Measurements from ENCODE around the gene BRSK1.
A peak's percentile ranks its signal among the peaks of the same experiment; 100 is the strongest.

BRSK1 gene

DNA sequence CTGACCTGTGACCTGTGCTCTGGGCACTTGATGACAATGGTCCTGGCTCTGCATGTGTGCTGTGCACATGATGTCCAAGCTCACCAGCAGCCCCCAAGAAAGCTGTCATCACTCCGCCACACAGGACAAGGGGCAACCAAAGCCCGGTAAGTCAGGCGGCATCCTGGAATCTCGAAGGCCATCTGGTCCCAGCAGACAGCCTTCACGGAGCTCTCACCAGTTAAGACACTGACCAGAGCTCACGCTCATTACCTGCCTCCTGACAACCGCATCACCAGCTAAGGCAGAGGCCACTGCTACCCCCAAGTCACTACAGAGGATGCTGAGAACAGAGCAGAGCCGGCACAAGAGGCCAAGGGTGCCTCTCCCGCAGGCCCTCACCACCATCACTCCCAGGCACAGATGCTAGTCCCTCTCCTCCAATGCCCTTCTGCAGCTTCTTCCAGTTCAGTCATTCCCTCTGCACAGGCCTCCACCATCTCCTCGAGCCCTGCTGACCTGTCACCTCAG, 35.6 kb upstream of the BRSK1 start:
- DNase-seq (ENCODE audit: low spot score in 2 of 2), result no peak
- peaks cover 33% of the 10 kb centered on the region for H3K36me3 Mint-ChIP-seq (ENCODE audit: insufficient read depth)

DNA sequence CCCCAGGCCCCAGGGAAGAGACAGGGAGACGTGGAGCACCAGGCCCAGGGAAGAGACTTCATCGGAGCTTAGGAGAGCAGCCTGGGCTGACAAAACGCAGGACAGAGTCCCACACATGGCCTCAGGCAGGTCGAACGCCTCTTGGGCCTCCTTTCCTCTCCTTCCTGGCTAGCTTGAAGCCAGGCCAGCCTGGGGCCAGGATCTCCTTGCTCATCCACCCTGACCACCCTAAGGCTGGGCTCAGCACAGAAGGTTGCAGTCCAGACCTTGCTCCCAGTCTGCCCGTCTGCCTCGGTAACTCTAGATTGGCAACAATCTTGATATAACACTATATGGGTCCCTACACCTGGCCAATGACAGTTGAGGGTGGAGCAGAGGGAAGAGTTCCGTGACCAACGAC, 35.1 kb upstream of the BRSK1 start:
- Mint-ChIP-seq H3K4me1 (peaks cover 47% of the 10 kb centered on the region), H3K9me3 (no peaks in the 10 kb centered on the region), H3K27me3 (no peaks in the 10 kb centered on the region), H3K27ac (ENCODE audit: low read depth) (peak overlapping the region; percentile 60), H3K4me3 (peak overlapping the region; percentile 37), H3K36me3 (ENCODE audit: insufficient read depth) (peaks cover 31% of the 10 kb centered on the region)
- DNase-seq (ENCODE audit: low spot score in 2 of 2) (no peak), ATAC-seq (replicated peaks; ENCODE audit: extremely low read depth, poor library complexity, severe bottlenecking) (no peak)

More for the DNA sequence above, 35.6 kb upstream of the BRSK1 start:
- H3K4me3 Mint-ChIP-seq, result peak overlapping the region; percentile 37
- no peaks in the 10 kb centered on the region for H3K27me3 Mint-ChIP-seq
- H3K9me3 Mint-ChIP-seq, result no peaks in the 10 kb centered on the region
- H3K4me1 Mint-ChIP-seq, result peaks cover 42% of the 10 kb centered on the region
- no peak for ATAC-seq (replicated peaks; ENCODE audit: extremely low read depth, poor library complexity, severe bottlenecking)
- H3K27ac Mint-ChIP-seq (ENCODE audit: low read depth), result peak overlapping the region; percentile 60

- ATAC-seq (replicated peaks; ENCODE audit: extremely low read depth, poor library complexity, severe bottlenecking) (no peak), DNase-seq (ENCODE audit: low spot score in 2 of 2) (no peak)
- H3K9me3 Mint-ChIP-seq, result no peaks in the 10 kb centered on the region
- peaks cover 29% of the 10 kb centered on the region for H3K36me3 Mint-ChIP-seq (ENCODE audit: insufficient read depth)
- peaks cover 57% of the 10 kb centered on the region for H3K4me1 Mint-ChIP-seq
- H3K4me3 Mint-ChIP-seq, result no peak overlapping the region
- H3K27ac Mint-ChIP-seq (ENCODE audit: low read depth), result no peak overlapping the region
- no peaks in the 10 kb centered on the region for H3K27me3 Mint-ChIP-seq
Measured at GRCh38 chr19:55249841-55250240, 34.0 kb upstream of the BRSK1 start.

DNA sequence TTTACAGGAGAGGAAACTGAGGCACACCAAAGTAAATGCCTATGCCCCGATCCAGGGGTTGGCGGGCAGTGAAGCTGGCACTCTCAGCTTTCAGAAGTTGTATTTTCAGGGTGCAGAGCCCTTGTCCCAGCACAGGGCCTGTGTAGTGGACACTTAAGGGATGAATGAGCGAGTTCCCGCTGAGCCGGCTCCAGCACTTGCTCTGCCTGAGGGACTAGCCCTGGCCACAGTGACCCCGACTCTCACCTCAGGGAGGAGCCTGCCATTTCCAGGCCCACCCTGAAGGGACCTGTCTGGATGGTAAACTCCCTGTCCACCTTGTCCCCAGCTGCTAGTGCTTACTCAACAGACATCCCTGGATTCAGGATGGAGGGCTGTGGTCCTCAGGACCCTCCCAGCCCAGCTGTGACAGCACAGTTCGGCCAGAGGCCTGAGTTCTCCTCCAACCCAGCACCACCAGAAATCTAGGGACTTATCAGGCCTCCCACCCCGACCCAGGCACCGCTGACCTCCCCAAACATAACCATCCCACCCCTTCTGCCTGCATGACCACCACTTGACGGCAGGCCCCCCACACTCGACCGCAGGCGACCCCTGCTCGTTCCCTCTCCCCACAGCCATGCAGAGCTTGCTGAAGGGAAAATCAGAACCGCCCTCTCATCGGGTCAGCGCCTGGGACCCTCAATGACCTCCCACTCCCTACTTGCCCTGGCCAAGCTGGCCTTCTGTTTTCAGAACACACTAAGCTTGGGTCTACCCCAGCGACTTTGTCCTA, 33.3 kb upstream of the BRSK1 start:
- peaks cover 63% of the 10 kb centered on the region for H3K4me1 Mint-ChIP-seq
- peaks cover 24% of the 10 kb centered on the region for H3K36me3 Mint-ChIP-seq (ENCODE audit: insufficient read depth)
- H3K4me3 Mint-ChIP-seq, result peak overlapping the region; percentile 98
- H3K9me3 Mint-ChIP-seq, result no peaks in the 10 kb centered on the region
- DNase-seq (ENCODE audit: low spot score in 2 of 2), result no peak
- H3K27ac Mint-ChIP-seq (ENCODE audit: low read depth), result peak overlapping the region; percentile 92
- no peak for ATAC-seq (replicated peaks; ENCODE audit: extremely low read depth, poor library complexity, severe bottlenecking)
- no peaks in the 10 kb centered on the region for H3K27me3 Mint-ChIP-seq

DNA sequence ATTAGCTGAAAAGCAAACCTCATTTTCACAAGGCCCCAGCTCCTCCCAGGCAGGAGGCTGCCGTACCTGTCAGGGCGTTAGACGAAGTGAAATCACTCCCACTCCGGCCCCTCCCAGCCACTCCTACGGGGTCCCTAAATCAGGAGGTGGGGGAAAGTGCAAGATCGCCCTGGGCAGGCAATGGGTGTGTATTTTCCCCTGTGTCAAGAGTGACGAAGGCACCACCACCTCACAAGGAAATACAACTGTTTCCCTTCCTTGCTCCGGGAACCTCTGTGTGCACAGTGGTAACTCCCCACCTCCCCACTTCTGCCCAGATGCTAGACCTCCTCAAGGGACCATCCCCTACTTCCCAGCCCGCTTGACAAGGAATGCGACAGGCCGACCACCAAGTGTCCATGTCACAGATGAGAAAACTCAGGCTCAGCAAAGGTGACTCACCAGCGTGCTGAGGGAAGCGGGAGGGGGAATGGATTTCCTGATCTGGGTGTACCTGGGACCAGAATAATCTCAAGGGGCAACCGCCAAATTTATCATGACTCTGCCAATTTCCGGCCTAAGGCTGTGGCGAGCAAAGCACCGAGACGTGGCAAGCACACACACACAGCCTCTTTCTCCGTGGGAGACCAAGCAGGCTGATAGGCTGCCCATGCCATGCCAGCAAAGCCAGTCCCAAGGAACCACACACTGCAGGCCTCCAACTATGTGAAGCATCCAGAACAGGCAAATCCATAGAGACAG, 32.3 kb upstream of the BRSK1 start:
- ATAC-seq (replicated peaks; ENCODE audit: extremely low read depth, poor library complexity, severe bottlenecking) (no peak), DNase-seq (ENCODE audit: low spot score in 2 of 2) (no peak)
- Mint-ChIP-seq H3K27me3 (no peaks in the 10 kb centered on the region), H3K36me3 (ENCODE audit: insufficient read depth) (peaks cover 24% of the 10 kb centered on the region), H3K9me3 (no peaks in the 10 kb centered on the region), H3K27ac (ENCODE audit: low read depth) (peak overlapping the region; percentile 92), H3K4me3 (peak overlapping the region; percentile 98), H3K4me1 (peaks cover 74% of the 10 kb centered on the region)

DNA sequence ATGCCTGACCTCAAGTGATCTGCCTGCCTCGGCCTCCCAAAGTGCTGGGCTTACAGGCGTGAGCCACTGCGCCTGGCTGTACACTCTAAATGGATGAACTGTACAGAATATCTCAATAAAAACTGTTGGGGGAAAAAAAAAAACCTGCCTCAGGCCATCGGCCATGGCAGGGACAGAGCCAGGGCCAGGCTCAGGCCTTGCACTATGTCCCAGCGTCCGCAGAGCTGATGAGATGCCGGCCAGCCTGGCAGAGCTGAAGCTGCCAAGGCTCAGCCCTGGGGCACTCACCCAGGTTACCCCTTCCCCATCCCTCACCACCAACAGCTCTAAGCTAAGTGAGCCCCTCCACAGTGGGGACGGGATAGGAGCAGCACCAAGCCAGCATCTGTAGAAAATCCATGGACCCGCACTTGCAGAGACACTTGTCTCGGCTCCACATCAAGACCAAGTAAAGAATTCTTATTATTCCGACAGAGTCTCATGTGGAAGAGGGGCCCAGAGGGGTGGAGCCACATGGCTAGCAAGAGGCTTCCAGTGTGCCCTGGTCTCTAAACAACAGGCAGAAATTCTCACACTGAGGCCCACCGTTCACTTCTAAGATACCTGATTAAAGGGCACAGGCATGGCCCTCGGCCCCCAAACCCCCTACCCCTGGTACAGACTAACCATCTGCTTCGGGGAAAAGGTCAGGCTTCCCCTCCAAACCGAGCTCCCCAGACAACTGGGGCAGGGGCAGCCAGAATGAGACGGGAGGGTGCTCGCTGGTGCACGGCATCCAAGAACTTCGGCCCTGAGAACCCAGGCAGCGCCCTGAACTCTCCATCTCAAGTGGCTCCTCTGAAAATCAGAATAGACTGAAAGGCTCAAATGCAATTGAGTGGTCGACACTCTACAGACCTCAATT, 30.8 kb upstream of the BRSK1 start:
- no peaks in the 10 kb centered on the region for H3K27me3 Mint-ChIP-seq
- H3K9me3 Mint-ChIP-seq, result no peaks in the 10 kb centered on the region
- no peak for DNase-seq (ENCODE audit: low spot score in 2 of 2)
- H3K4me3 Mint-ChIP-seq, result peak overlapping the region; percentile 98
- peaks cover 21% of the 10 kb centered on the region for H3K36me3 Mint-ChIP-seq (ENCODE audit: insufficient read depth)
- H3K4me1 Mint-ChIP-seq, result peaks cover 87% of the 10 kb centered on the region
- H3K27ac Mint-ChIP-seq (ENCODE audit: low read depth), result peak overlapping the region; percentile 97
- ATAC-seq (replicated peaks; ENCODE audit: extremely low read depth, poor library complexity, severe bottlenecking), result no peak

DNA sequence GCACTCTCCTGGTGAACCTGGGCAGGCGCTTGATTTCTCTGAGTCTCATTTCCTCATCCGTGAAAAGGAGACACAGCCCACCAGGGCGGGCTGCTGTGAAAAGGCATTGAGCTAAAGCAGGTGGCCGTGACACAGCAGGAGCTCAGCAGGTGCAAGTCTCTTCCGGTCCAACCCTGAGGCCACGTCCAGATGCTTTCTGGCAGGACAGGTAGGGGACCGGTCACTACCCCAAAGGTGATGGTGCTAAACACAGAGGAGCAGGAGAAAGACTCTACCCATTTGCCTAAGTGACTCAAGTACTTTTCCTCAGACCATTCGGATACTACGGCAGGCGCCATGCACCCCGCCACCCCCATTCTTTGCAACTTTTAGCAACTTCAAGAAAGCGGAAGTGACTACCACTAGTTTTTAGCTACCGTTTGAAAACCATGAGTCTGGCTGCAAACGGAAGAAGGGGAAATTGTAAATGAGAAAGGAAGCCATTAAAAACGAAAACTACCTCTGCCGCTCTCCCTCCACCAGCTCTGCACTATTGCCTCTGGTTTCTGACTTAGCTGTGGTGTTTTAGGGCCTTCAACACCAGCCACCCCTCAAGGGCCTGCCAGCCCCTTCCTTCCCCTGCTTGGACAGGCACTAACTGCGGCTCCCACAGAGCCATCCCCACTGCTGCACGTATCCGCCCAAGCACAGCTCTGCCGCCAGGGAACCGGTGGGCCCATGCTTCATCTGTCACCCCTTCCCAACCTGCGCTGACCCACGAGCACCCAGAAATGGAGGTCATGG, 29.8 kb upstream of the BRSK1 start:
- peak; percentile 44 to 65 for DNase-seq (ENCODE audit: low spot score in 2 of 2)
- Mint-ChIP-seq H3K27ac (ENCODE audit: low read depth) (peak overlapping the region; percentile 97), H3K4me3 (peak overlapping the region; percentile 98), H3K36me3 (ENCODE audit: insufficient read depth) (peaks cover 25% of the 10 kb centered on the region), H3K27me3 (no peaks in the 10 kb centered on the region), H3K9me3 (no peaks in the 10 kb centered on the region), H3K4me1 (peaks cover 82% of the 10 kb centered on the region)
- peak; percentile 54 for ATAC-seq (replicated peaks; ENCODE audit: extremely low read depth, poor library complexity, severe bottlenecking)

GRCh38 chr19:55254625-55254977, 29.2 kb upstream of the BRSK1 start:
- no peak for DNase-seq (ENCODE audit: low spot score in 2 of 2)
- peak overlapping the region; percentile 98 for H3K4me3 Mint-ChIP-seq
- peak overlapping the region; percentile 97 for H3K27ac Mint-ChIP-seq (ENCODE audit: low read depth)
- H3K36me3 Mint-ChIP-seq (ENCODE audit: insufficient read depth), result peaks cover 27% of the 10 kb centered on the region
- no peaks in the 10 kb centered on the region for H3K27me3 Mint-ChIP-seq
- peaks cover 86% of the 10 kb centered on the region for H3K4me1 Mint-ChIP-seq
- no peaks in the 10 kb centered on the region for H3K9me3 Mint-ChIP-seq
- ATAC-seq (replicated peaks; ENCODE audit: extremely low read depth, poor library complexity, severe bottlenecking), result no peak

DNA sequence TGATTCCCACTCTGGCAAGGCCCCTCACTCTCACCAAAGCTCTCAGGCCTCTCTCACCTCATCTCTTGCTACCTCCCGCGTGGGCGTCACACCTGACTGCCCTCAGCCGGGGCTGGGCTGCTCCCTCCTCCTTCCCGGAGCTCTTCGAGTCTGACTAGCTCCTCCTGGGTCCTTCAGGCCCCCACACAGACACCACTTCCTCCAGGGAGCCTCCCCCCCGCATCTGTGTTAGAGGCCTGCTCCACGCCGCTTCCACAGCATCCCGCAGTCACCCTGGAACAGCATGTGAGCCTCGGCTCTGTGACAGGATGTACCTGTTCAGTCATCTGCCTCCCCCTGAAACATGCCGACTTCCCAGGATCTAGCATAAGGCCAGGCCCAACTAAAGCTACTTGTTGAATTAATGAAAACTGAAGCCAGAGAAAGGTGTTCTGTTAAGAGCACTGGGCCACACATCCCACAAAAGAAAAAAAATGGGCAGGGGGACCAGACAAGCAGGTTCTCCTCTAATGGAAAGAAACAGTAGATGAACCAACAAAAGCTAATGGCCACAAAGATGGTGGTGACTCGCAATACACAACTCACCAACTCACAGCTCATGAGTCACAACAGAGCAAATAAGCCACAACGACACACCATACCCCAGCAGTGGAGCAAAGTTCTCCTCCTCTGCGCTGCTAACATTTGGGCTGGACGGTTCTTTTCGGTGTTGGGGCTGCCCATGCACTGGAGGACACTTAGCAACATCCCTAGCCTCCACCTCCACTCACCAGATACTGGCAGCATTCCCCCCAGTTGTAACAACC, 28.0 kb upstream of the BRSK1 start:
- no peak for DNase-seq (ENCODE audit: low spot score in 2 of 2)
- peak overlapping the region; percentile 97 for H3K27ac Mint-ChIP-seq (ENCODE audit: low read depth)
- no peaks in the 10 kb centered on the region for H3K9me3 Mint-ChIP-seq
- H3K4me3 Mint-ChIP-seq, result peak overlapping the region; percentile 98
- H3K4me1 Mint-ChIP-seq, result peaks cover 83% of the 10 kb centered on the region
- no peaks in the 10 kb centered on the region for H3K27me3 Mint-ChIP-seq
- no peak for ATAC-seq (replicated peaks; ENCODE audit: extremely low read depth, poor library complexity, severe bottlenecking)
- H3K36me3 Mint-ChIP-seq (ENCODE audit: insufficient read depth), result peaks cover 26% of the 10 kb centered on the region

GRCh38 chr19:55256562-55257460, 27.0 kb upstream of the BRSK1 start:
- H3K36me3 Mint-ChIP-seq (ENCODE audit: insufficient read depth), result peaks cover 23% of the 10 kb centered on the region
- no peak for ATAC-seq (replicated peaks; ENCODE audit: extremely low read depth, poor library complexity, severe bottlenecking)
- H3K27me3 Mint-ChIP-seq, result no peaks in the 10 kb centered on the region
- DNase-seq (ENCODE audit: low spot score in 2 of 2), result no peak
- peaks cover 73% of the 10 kb centered on the region for H3K4me1 Mint-ChIP-seq
- no peaks in the 10 kb centered on the region for H3K9me3 Mint-ChIP-seq
- peak overlapping the region; percentile 97 for H3K27ac Mint-ChIP-seq (ENCODE audit: low read depth)
- H3K4me3 Mint-ChIP-seq, result peak overlapping the region; percentile 98

All from central memory CD8-positive, alpha-beta T cell (primary cell).